ENCODE measurements around the gene LAMB3. TPM values are rescaled to one million over a fixed set of nuclear protein-coding genes. Genes with fewer than 3 reads are reported as not detected.

LAMB3 gene
- total RNA-seq, 1 experiment from 2014 or later, result 70.2 TPM

- no peak for DNase-seq (ENCODE audit: low read depth, low spot score)
- Histone ChIP-seq H3K4me1 (ENCODE audit: control insufficient read depth in 1 of 2, insufficient read depth in 2 of 2, low read length in 2 of 2) (peaks cover 0 to 7% of the 10 kb centered on the region in 2 experiments; a peak in 1 of 4 replicates), H3K36me3 (ENCODE audit: control insufficient read depth in 1 of 2, insufficient read depth in 2 of 2, low read length in 2 of 2) (no peaks in the 10 kb centered on the region), H3K27ac (ENCODE audit: low read depth, low read length) (no peak within 1 kb of the TSS), H3K9me2 (ENCODE audit: insufficient read depth) (no peaks in the 10 kb centered on the region), H3K4me3 (replicated peaks in 1 of 2; ENCODE audit: low read depth in 1 of 2, low read length in 2 of 2) (no peak within 1 kb of the TSS), H3K9me3 (ENCODE audit: control insufficient read depth in 1 of 2, insufficient read depth in 1 of 2, low read depth in 1 of 2, low read length in 2 of 2) (no peaks in the 10 kb centered on the region), H2AFZ (ENCODE audit: low read depth, low read length, poor library complexity, severe bottlenecking) (no peak within 1 kb of the TSS), H3K79me2 (ENCODE audit: insufficient read depth, low read length) (no peaks in the 10 kb centered on the region), H3K4me2 (ENCODE audit: low read length) (no peak within 1 kb of the TSS), H3K27me3 (ENCODE audit: insufficient read depth, low read length) (no peaks in the 10 kb centered on the region), H4K20me1 (ENCODE audit: insufficient read depth) (no peaks in the 10 kb centered on the region), H3K9ac (ENCODE audit: low read length) (no peak within 1 kb of the TSS)
- no TSS peak for BruUV-seq (replicated peaks)
- CTCF ChIA-PET, result no interaction called here
- intact Hi-C loops (cut with micrococcal nuclease), result no loop called here
- RAD21 ChIA-PET (ENCODE audit: low non-redundant PET in 1 of 2, low total read pairs in 2 of 2, uncharacterized antibody in 2 of 2, unreplicated experiment in 2 of 2), result no interaction called here
- ATAC-seq, result no peak
- POLR2A ChIA-PET, result interaction anchor here (1.4 kb wide), 1 partner anchor 22 kb away, joined by 3 read pairs; no protein-coding TSS in a partner anchor
- no peak for TF ChIP-seq ZFX (IDR thresholded peaks at IDR 0.05)
- TF ChIP-seq ZBTB33 (IDR thresholded peaks at IDR 0.05; ENCODE audit: extremely low read depth, insufficient replicate concordance, low read length), result no peak
- no peak for TF ChIP-seq EZH2phosphoT487 (IDR thresholded peaks at IDR 0.05; ENCODE audit: borderline replicate concordance)
- no peak for TF ChIP-seq TCF7L2 (IDR thresholded peaks at IDR 0.05; ENCODE audit: borderline replicate concordance, extremely low read depth, insufficient read depth, insufficient read length)
- TF ChIP-seq EZH2 (IDR thresholded peaks at IDR 0.05), result no peak
- no peak for TF ChIP-seq FOSL1 (IDR thresholded peaks at IDR 0.05; ENCODE audit: low read depth)
- TF ChIP-seq SRF (IDR thresholded peaks at IDR 0.05; ENCODE audit: low read depth), result no peak
- TF ChIP-seq CEBPB (IDR thresholded peaks at IDR 0.05; ENCODE audit: low read depth), result no peak
- TF ChIP-seq ELF1 (IDR thresholded peaks at IDR 0.05; ENCODE audit: borderline replicate concordance, low read depth), result no peak
- no peak for TF ChIP-seq ZNF274 (IDR thresholded peaks at IDR 0.05; ENCODE audit: low read depth, low read length)
- no peak for TF ChIP-seq SIN3A (IDR thresholded peaks at IDR 0.05; ENCODE audit: low read depth)
- no peak for TF ChIP-seq YY1 (IDR thresholded peaks at IDR 0.05; ENCODE audit: extremely low read depth, insufficient replicate concordance, low read depth, low read length)
- no peak for TF ChIP-seq SP1 (IDR thresholded peaks at IDR 0.05; ENCODE audit: low read depth)
- TF ChIP-seq JUND (IDR thresholded peaks at IDR 0.05), result no peak
- no peak for TF ChIP-seq ATF3 (IDR thresholded peaks at IDR 0.05)
- no peak for TF ChIP-seq POLR2A (IDR thresholded peaks at IDR 0.05; ENCODE audit: borderline replicate concordance, extremely low read depth, insufficient read depth, insufficient read length)
These were observed 22.8 kb upstream of the LAMB3 start, which contains the start of gene G0S2 for GRCh38 chr1:209674957-209675564. Gene G0S2 (plus strand): TSS chr1:209675412. CDS start chr1:209675685, 273 bp downstream.
